Stimulated activated CD4-positive, alpha-beta T cell treated with anti-CD3 and anti-CD28 coated beads, Interleukin-1b, Interleukin-23, amount 100 ng/mL, for 48 hours (primary cell): Measurements from ENCODE around the gene SLC4A4.
"Not testable (repeated sequence)": the region's sequence is repeated elsewhere in the genome, so short reads cannot be mapped to it uniquely, and the experiment has no call there.

Experiments used
- DNase-seq: peaks from one replicate; pipeline ENCODE4 v3.0.0-alpha.2; 2020

The SLC4A4 gene

DNA sequence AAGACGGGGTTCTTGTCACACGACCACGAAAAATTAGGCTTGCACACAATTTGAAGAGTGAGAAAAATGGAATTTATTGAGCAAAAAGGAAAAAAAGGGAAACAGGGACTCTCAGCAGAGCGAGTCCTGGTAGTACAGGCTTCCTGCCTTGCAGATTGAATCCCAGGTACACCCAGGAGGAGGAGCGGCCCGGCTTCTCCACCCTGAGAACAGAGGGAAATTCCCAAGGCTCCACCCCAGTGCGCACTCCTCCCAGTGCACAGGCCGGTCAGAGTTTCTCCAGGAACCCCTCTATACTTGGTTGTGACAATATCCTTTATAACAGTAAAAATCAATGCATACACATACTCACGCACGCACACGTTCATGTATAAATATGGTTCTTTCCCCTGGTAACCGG is 22.0 kb downstream of the SLC4A4 start:
- no peak for DNase-seq

DNA sequence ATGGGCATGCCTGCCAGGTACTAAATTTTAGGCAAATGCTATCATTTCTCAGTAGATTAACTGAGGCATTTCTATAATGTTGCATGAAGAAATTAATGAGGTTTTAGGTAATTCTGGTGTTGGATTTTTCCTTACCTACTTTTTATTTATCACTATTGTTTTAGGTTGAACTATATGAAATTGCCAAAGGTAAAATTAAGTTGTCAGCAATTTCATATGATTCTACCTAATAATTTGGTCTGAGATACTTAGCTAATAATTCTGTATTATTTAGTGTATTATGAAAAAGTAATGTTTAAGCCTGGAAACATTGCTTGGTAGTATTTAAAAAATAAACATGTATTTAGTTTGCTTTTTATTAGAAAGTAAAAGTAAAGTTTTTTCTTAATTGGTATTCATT is 22.7 kb downstream of the SLC4A4 start:
- DNase-seq: no peak

DNA sequence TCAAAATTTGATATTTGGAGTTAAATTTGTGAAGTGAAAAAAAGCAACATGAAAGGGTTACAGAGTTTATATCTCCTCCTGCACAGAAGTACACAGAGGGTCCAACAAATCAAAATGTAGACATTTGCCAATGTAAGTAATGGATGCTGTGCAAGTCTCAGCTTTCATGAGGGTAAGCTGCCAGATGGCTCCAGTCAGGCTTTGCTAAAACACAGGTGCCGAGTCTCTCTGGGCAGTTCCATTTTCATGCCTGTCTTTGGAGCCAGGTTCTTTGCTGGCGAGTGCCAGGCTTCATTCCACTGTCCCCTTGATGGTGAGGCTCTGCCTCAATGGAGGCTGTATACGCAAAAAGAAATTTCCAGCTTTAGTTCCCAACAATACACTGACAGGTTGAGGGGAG is 27.9 kb downstream of the SLC4A4 start:
- no peak for DNase-seq

DNA sequence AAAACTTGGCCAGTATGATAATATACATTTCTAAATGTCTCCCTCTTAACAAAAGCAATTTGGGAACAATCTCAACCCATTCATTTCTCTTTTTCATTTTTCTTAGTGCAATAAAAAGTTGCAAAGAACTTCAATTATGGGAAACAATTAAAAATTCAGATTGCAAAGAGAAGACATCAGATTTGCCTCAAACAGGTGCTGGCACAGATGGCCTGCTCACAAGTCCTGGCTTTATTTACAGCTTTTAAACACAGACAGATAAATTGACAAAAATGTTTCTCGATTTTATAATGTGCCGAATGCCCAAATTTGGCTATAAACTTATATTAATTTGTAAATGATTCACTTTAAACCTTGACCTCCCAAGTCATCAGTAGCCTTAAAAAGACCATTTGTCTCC is 28.7 kb downstream of the SLC4A4 start:
- no peak for DNase-seq

DNA sequence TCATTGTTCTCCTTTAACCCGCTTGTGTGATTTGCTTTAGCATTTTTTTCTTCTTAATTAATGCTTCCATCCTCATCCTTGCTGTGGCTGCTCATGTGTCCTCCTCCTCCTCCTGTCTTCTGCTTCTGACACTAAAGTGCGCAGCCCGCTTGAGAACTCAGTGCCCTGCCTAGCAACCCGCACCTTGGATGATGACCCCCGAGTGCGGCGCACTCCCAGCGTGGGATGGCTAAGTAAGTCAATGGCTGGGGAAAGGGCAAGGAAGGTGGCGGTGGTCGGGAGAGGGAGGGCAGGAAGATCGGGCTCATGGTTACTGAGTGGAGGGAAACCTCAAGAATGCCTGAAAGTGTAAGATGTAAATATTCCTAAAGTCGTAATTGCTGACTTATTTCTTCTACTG is 30.1 kb downstream of the SLC4A4 start:
- DNase-seq: no peak

DNA sequence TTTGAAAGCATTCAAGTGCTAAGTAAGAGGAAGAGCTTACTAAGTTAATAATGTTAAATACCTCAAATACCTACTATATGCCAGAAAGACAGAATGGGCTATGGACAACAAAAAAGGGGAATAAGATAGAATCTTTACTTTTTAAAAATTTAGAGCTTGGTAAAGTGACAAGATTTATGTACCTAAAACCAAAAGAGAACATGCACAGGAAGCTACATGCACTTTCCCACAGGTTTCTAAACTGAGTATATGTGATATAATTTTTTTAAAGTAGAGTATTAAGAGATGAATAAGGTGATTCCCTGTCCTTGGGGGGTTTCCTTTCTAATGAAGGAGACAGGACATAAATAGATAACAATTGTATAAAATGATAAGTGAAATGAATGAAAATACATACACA is 30.7 kb downstream of the SLC4A4 start:
- no peak for DNase-seq

DNA sequence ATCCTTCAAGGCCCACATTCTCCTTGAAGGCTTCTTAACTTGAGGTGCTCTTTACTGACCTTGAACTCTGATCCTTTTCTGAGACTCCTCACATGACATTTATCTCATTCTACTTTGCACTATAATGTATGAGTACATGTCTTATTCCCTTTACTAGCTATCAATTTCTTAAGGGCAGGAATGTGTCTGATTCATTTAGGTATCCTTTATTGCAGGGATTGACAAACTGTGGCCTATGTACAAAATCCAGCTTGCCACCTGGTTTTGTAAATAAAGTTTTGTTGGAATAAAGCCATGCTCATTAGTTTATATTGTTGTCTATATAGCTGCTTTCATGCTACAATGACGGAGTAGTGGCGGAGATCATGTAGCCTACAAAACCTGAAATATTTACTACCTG is 36.7 kb downstream of the SLC4A4 start:
- no peak for DNase-seq

DNA sequence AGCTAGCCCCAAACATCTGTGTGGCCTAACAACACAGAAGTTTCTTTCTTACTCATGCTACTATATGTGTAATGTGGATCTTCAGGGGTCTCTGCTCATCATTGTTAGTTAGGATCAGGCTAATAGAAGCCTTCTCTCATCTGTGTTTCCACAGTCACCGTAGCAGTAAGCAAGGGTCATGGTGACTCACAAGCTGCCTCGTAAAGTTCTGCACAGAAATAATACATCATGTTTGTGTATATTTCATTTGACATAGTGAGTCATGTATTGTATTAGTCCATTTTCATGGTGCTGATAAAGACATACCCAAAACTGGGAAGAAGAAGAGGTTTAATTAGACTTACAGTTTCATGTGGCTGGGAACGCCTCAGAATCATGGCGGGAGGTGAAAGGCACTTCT is 38.7 kb downstream of the SLC4A4 start:
- no peak for DNase-seq

DNA sequence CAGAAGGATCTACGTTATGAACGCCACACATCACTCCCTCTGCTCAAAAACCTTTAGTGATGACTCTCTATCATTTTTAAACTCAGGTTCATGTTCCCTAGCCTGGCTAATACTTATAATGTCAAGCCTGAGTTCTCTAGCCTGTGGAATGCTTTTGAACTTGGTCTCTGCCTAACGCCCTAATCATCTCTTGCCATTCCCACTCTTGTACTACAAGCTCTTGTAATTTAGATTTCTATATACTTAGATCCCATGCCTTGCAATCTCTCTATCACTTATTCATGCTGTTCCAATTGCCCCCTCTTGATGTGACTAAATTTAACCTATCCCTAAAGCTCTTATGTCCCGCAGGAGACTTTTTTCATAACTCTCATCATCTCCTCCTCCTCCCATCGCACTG is 40.3 kb downstream of the SLC4A4 start:
- DNase-seq: no peak

DNA sequence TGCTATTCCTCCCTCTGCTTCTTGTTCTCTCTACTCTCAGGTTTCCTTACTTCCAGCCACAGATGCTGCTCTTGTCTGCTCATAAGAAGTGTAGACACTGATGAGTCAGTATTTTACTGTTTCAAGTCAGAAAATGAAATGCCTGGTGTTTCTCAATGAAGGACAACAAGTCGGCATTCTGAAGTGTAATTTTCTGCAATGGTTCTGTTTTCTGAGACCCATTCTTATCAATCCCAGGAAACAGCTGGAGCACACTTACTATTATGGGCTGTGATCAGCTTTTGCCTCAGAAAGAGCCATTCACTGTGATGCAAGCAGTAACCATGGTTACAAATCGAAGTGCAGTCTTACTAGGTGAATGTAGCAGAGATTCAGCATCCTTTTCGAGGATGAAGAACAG is 42.0 kb downstream of the SLC4A4 start:
- no peak for DNase-seq

DNA sequence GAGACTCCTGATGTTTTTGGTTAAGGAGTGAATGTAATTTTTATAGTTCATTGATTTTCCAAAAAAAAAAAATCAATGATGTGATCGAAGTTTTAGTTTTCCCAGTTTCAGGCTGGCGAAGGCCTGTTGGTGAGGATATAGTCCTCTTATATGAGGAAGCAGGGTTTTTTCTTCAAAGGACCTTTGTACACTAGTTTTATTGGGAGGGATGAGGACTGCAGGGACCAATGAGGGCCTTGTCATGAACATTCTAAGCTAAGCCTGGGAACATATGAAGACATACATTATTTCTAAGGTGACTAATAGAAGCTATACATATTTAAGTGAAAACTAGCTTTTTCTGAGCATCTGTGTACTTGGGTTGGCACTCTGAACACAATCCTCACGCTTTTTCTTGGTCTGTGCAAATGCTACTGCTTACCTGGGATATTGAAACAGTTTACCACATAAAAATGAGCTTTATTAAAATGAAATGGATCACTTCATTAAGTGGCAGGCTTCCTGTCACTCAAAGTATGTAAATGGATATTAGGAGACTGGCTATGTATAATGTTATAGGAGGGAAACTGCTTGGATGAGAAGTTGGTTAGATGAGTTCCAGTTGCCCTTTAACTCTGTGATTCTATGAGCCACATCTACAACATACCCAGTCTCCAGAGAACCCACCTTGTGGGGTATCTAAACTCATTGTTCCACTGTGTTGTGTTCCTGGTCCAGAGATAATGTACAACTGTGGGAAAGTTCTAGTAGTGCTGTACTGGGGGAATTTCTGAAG is 43.5 kb downstream of the SLC4A4 start:
- DNase-seq: no peak

DNA sequence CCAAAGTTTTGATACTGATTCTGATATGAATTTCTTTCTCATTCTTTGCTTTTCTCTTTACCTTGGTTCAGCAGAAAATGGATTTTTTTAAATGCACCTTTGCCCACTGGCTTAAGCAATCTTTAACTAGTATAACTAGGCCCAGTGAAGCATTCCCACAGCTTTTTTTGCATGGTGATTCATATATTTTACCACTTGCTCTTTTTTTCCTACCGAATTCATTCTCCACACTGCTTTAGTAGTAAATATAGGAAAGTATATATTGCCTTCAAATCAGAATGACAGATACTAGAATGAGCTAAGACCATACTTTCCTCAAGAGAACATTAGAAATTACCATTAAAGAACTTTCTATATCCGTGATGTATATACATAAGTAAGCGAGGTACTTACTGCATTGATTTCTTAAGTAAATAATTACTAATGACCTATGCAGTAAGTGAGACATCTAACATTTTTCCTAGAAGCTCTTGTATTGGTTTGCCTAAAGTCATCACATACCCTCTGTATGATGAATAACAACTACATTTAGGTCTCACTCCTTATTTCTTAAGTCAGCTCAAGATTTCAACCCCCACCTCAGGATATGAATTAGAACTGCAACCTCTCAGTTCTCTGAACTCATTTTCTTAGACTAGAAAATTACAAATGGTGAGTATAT is 44.2 kb downstream of the SLC4A4 start:
- no peak for DNase-seq

DNA sequence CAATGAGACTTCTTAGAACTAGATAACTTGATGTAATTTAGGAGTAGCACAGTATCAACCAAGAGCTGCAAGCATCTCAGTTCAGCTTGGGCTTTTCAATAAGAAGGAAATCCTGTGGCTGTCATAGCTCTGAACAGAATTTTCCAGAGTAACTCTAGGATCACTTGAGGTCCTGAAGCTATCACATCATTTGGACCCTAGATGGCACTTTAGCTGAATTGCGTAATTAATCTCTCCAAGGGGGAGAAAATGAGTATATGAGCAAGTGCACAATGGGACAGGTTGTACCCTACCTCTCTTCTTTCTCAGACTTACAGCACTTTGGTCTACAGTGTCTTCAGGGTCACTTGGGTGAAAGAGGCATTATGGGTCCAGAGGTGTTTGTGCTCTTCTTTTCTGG is 45.2 kb downstream of the SLC4A4 start:
- no peak for DNase-seq

DNA sequence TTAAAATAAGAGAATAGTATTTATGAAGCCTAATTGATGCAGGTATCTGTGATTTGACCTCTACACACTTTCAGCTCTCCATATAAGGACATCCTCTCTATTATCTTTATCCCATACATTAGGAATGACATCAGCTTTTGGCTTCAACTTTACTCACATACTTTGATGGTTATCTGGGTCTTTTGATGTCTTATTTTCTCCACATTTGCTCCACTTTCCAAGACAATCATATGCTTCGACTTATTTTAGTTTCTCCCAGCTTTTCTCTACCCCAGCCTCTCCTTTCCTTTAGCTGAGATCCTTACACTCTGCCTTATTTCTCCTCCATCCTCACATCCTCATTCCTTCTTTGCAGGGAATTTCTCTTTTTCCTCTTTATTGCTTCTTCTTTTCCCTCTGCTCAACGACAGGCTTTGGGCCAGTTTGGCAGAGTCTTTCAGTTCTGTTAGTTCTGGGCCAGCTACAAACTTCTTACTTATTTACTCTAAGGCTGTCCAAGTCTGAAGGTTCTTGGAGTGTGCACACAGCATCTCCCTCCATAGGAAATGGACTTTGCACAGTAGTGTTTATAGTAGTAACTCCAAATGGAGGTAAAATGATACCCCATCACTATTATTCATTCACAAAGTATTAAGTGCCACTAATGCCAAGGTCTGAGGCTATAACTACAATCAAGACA is 50.5 kb downstream of the SLC4A4 start:
- no peak for DNase-seq

DNA sequence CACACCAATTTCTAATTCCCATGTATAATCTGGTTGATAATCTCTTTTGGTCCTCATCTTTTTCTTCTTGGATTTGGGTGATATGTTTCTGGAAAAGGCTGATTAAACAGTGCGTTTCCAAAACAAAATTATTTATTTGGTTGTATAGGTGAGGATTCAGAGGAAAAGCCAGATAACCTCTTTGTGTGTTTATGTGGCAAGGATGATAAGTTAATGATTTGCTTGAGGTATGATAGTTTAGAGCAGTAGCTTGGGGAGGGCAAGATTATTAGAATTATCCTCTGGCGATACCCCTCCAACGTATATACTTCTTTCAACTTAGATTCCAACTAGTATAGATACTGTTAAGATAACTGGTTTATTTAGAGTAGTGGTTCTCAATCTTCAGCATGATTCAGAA is 53.3 kb downstream of the SLC4A4 start:
- no peak for DNase-seq

DNA sequence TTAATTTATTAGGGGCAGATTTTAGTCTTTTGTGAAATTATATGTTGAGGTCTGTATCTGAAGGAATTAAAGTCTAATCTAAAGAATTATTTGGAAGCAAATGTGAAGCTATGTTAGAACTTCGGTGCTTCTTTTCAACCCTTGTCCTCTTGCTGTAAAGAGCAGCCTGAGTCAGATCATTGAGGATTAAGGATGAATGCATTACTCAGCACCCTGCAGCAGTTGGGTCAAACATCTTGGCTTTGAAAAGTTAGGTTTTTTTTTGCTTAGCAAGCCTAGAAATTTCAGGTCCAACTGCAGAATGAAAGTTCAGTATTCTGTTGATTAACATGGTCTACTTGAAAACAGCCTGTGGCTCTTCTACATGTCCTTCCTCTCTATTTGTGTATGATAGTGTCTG is 57.6 kb downstream of the SLC4A4 start:
- DNase-seq: no peak

DNA sequence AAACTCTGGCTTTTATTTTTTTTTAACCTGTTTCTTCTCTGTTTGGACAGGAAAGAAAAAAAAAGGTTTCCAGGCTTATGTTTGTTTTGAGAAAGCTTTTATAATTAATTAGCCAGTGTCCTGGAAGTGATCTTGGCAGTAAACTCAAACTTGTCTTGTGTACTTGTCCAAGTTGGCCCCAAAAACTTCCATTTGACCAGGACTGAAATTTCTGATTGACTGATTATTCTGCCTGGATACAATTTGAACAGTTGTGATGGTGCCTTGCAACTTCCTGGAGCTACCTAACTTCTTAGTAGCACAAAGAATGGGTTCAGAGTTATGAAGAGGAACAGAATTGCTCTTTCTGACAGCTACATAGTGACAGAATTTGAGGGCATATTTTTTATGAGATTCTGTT is 62.0 kb downstream of the SLC4A4 start:
- no peak for DNase-seq

DNA sequence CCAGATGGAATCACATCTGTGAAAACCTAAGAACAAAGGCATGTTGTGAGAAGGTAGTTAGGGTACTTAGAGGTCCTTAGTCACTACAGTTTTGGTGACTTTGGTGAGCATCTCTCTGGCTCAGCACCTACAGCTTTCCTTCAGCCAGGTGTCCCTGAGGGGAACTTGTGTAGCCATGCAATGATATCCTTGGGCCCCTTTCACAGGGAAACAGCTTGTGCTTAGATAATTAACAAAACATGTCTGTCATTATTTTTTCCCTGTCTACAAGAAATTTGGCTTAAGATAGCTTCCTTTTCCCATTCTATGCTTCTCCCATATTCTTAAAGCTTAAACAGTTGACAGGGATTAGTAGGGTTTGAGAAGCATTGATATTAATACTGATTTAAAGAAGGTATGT is 63.8 kb downstream of the SLC4A4 start:
- DNase-seq: no peak

DNA sequence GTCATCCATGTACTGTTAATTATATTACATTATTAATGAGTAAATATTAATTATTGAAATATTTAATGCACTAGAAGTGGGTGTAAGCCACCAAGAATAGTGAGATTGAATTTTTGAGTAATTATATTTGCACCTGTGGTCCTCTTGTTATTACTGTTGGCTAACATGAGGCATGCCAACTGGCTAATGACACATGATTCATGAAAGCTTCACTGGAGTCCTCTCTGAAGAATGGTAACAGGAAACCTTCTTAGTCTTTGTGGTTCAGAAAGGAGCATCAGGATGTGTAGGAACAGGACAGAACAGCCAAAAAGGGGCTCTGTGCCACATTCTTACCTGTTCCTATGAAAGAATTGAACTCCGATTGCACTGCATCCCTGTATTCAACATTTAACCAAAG is 65.2 kb downstream of the SLC4A4 start:
- no peak for DNase-seq

DNA sequence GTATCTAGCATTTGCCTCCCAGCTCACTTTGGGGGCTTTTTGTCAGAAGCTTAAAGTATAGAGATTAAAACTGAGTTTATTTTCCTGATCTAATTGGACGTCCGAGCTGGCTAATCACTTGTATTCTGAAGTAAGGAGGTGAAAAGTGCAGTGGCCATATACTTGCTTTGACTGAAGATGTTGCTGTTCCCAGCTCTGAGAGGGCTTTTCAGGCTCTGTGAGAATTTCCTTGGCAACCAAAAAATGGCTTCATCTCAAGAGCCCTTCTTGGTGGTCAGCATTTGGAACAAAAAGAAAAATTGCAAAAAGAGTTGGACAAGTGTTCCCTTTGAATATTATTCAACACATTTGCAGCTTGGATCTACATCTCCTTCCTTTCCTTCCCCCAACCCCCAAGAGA is 67.0 kb downstream of the SLC4A4 start:
- DNase-seq: no peak

DNA sequence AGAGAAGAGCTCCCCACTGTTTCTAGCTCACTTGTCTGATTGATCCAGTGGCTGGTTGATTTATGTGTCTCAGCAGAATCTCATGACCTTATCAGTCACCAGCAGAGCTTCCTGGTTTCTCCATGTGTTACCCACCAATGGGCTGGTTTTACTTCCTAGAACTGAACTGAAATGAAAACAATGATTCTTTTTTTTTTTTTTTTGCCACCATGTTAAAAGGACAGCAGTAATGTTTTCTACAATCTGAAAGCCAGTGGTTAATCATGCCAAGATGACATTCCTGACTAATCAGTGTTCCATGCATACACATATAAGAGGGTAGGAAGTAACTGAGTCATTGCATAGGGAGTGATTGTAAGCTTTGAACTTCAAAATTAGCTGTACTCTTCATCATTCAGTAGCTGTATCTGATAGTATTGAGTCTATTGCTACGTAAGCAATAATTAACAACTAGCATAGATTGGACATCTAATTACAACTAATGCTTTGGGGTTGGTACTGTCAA is 67.7 kb downstream of the SLC4A4 start:
- DNase-seq: no peak

DNA sequence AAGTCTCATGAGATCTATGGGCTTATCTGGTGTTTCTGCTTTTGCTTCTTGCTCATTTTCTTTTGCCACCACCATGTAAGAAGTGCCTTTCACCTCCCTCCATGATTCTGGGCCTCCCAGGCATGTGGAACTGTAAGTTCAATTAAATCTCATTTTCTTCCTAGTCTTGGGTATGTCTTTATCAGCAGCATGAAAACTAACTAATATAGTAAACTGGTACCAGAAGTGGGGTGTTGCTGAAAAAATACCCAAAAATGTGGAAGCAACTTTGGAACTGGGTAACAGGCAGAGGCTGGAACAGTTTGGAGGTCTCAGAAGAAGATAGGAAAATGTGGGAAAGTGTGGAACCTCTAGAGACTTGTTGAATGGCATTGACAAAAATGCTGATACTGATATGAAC is 70.1 kb downstream of the SLC4A4 start:
- DNase-seq: not testable (repeated sequence)

DNA sequence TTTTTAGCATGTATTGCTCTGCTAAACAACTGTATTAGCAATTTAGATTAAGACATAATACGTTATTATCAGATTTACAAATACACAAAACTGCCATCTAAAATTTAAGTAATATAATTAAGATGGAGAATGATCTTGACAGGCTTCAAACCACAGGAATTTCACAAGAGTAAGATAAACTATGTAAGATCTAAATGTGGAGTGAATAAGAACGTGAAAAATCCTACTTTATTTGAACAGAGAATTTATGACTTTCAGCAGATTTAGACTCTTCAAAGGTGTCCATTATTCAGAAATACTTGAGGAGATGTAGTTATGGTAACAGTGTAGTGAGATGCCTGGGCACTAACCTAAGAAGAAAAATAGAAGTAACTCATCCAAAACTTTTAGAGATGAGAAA is 73.2 kb downstream of the SLC4A4 start:
- no peak for DNase-seq

DNA sequence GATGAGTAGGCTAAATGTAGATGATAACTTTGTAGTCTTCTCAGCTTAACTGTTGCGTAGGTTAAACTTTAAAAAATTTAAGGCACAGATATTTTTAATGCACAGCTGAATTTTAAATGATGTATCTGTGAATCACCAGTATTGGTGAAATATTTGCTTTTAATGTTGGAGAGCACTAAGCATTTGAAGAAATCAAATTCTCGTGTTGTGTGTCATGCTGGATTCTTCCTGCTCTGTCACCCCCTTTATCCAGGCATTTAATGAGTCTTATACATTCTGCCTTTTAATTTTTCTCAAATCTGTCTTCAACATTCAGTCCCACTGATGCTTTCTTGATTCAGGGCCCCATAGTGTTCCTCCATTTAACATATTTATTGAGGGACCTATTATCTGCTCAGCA is 76.7 kb downstream of the SLC4A4 start:
- no peak for DNase-seq
